Trophoblast cell (in vitro differentiated cells and primary cell): ENCODE measurements around the gene PTH1R.

Experiments used
- DNase-seq, 2 donors: peaks; one replicate each; pipeline ENCODE4 v3.0.0-alpha.2; 2016
- H2AFZ ChIP-seq: 2 replicates; pipeline ENCODE4 v1.6.1; 2013; ENCODE audit warnings: low read length, moderate library complexity, mild to moderate bottlenecking; ENCODE audit not compliant: insufficient read depth, poor library complexity
- H2AK5ac ChIP-seq: 2 replicates; pipeline ENCODE4 v1.6.1; 2013; ENCODE audit warnings: mild to moderate bottlenecking, low read length
- H2BK120ac ChIP-seq: 2 replicates; pipeline ENCODE4 v1.6.1; 2013; ENCODE audit warnings: low read length, mild to moderate bottlenecking, moderate library complexity; ENCODE audit not compliant: insufficient read depth, poor library complexity
- H2BK12ac ChIP-seq: 2 replicates; pipeline ENCODE4 v1.6.1; 2013; ENCODE audit warnings: mild to moderate bottlenecking, low read length, moderate library complexity
- H2BK5ac ChIP-seq: 2 replicates; pipeline ENCODE4 v1.6.1; 2013; ENCODE audit warnings: low read length, low read depth, moderate library complexity, mild to moderate bottlenecking; ENCODE audit not compliant: poor library complexity
- H3K14ac ChIP-seq: 2 replicates; pipeline ENCODE4 v1.6.1; 2013; ENCODE audit warnings: mild to moderate bottlenecking, low read length
- H3K18ac ChIP-seq: 2 replicates; pipeline ENCODE4 v1.6.1; 2013; ENCODE audit warnings: mild to moderate bottlenecking, low read length
- H3K23ac ChIP-seq: 2 replicates; pipeline ENCODE4 v1.6.1; 2013; ENCODE audit warnings: low read length
- H3K27ac ChIP-seq: 2 replicates; pipeline ENCODE4 v1.5.1; 2013; ENCODE audit warnings: low read depth, mild to moderate bottlenecking, inconsistent platforms, low read length, moderate library complexity
- H3K27me3 ChIP-seq: 2 replicates; pipeline ENCODE4 v1.6.1; 2013; ENCODE audit warnings: inconsistent platforms, mild to moderate bottlenecking, low read length, moderate library complexity; ENCODE audit not compliant: insufficient read depth
- H3K36me3 ChIP-seq, 2 experiments: 1 replicate in 1 of 2; 2 replicates in 1 of 2; pipeline ENCODE4 v1.6.1; 2013; ENCODE audit warnings: low read length in 2 of 2, mild to moderate bottlenecking in 2 of 2, moderate library complexity in 1 of 2; ENCODE audit not compliant: insufficient read depth in 2 of 2, control insufficient read depth in 1 of 2
- H3K4ac ChIP-seq: 2 replicates; pipeline ENCODE4 v1.6.1; 2013; ENCODE audit warnings: low read depth, mild to moderate bottlenecking, low read length, moderate library complexity
- H3K4me1 ChIP-seq, 2 experiments: 1 replicate in 1 of 2; 2 replicates in 1 of 2; pipeline ENCODE4 v1.6.1; 2013; ENCODE audit warnings: low read length in 2 of 2, mild to moderate bottlenecking in 2 of 2, moderate library complexity in 1 of 2; ENCODE audit not compliant: insufficient read depth in 2 of 2, control insufficient read depth in 1 of 2
- H3K4me2 ChIP-seq: 2 replicates; pipeline ENCODE4 v1.6.1; 2013; ENCODE audit warnings: inconsistent platforms, mild to moderate bottlenecking, low read length, moderate library complexity
- H3K4me3 ChIP-seq: 2 replicates; pipeline ENCODE4 v1.5.1; 2013; ENCODE audit warnings: mild to moderate bottlenecking, low read depth, low read length, inconsistent platforms
- H3K79me1 ChIP-seq: one replicate; pipeline ENCODE4 v1.6.1; 2013; ENCODE audit warnings: low read length
- H3K79me2 ChIP-seq: 2 replicates; pipeline ENCODE4 v1.6.1; 2013; ENCODE audit warnings: low read length, mild to moderate bottlenecking; ENCODE audit not compliant: control insufficient read depth, insufficient read depth, poor library complexity
- H3K9ac ChIP-seq: 2 replicates; pipeline ENCODE4 v1.6.1; 2013; ENCODE audit warnings: mild to moderate bottlenecking, low read length
- H3K9me3 ChIP-seq: 2 replicates; pipeline ENCODE4 v1.6.1; 2013; ENCODE audit warnings: low read depth, mild to moderate bottlenecking, control low read depth, inconsistent platforms, low read length; ENCODE audit not compliant: insufficient read depth
- H4K12ac ChIP-seq: 2 replicates; pipeline ENCODE4 v1.6.1; 2013; ENCODE audit warnings: low read depth, mild to moderate bottlenecking, low read length, moderate library complexity
- H4K8ac ChIP-seq: 2 replicates; pipeline ENCODE4 v1.6.1; 2013; ENCODE audit warnings: low read depth, mild to moderate bottlenecking, low read length, moderate library complexity
- H4K91ac ChIP-seq: one replicate; pipeline ENCODE4 v1.6.1; 2013; ENCODE audit warnings: low read depth, mild to moderate bottlenecking, low read length, moderate library complexity
- WGBS: extraction: QIAGEN DNeasy Blood & Tissue Kit; methylation state at CpG from one replicate; pipeline ENCODE4 v1.1.7; 2013; ENCODE audit warnings: missing lambda C conversion rate; ENCODE audit not compliant: insufficient read length, insufficient coverage; ENCODE audit errors: extremely low coverage; 5-methylcytosine and 5-hydroxymethylcytosine counted together

The PTH1R gene

DNA sequence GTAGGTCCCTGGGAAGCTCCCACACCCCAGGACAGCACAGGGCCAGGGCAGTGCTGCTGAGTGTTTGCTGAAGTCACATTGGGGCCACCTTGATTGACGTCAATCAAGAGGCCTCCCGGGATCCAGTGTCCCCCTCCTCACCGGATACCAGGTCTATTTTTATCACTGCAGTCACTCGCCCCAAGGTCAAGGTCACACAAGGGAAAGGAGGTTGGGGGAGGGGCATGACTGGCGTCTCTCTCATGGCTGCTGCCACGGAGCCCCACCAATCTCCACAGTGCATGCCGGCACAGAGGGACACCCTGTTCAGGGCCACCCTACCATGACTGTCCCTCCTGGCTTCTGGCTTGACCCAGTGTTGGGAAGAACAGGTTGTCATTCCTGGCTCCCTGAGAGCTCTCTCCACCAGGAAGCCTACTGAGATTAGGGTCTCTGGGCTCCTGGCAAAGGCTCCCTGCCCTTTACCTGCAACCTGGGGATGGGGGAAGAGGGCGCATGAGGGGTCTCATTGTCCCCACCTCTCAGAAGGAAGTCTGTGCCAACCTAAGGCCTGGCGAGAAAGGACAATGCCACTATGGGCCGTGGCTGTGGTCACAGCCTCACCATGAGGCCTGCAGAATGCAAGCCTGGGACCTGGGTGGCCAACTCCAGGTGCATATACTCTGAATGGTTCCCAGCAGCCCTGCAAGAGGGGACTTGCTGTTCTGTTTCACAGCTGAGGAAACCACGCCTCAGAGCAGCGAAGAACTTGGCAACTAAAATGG, 15.7 kb upstream of the PTH1R start:
- Histone ChIP-seq H3K79me2 (no peaks in the 10 kb centered on the region), H3K4me3 (no peak overlapping the region)

DNA sequence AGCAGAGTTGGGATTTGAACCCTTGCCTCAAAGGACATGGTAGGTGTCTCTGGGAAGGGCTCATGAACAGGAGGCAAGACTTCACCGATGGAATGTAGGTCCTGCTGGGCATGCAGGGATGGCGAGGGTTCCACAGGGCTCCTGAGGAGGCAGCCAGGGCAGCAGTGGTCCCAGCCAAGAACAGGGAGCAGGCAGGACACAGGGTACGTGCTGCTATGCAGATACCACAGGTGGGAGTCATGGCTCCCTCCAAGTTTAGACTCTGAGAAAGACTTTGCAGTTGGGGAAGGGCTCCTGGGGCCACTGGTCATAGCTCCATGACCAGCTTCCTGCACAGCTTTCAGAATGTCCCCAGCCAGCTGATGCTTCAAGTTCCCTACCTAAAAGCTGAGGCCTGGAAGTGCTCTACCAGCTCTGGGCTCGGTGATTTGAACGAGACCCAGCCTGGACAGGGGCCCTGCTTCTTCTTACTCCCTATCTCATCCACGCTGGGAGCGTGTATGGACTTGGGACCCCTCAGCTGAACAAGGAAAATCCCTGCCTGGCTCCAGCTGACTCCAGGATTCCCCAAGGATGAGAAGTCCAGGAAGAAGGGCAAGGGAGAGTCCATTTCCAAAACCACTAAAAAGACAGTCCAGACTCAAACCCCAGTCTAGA, 15.0 kb upstream of the PTH1R start:
- no peak overlapping the region for H3K4ac ChIP-seq
- no peak overlapping the region for H2BK5ac ChIP-seq
- no peak overlapping the region for H3K23ac ChIP-seq
- no CpG with 5 or more reads among the region's 7 CpGs for WGBS
- no peak overlapping the region for H2BK12ac ChIP-seq
- H2AK5ac ChIP-seq = no peak overlapping the region
- H3K14ac ChIP-seq = no peak overlapping the region
- no peak for DNase-seq
- H3K27ac ChIP-seq = no peak overlapping the region
- H2AFZ ChIP-seq = no peak overlapping the region
- H3K79me2 ChIP-seq = no peaks in the 10 kb centered on the region
- peaks cover 1% of the 10 kb centered on the region for H3K9me3 ChIP-seq
- H3K4me2 ChIP-seq = no peak overlapping the region
- no peak overlapping the region for H4K12ac ChIP-seq
- H4K8ac ChIP-seq = no peak overlapping the region
- H4K91ac ChIP-seq = no peak overlapping the region
- H3K36me3 ChIP-seq = no peaks in the 10 kb centered on the region
- no peaks in the 10 kb centered on the region for H3K4me1 ChIP-seq
- H3K27me3 ChIP-seq = no peaks in the 10 kb centered on the region
- H3K9ac ChIP-seq = no peak overlapping the region
- H3K4me3 ChIP-seq = no peak overlapping the region
- H3K18ac ChIP-seq = no peak overlapping the region
- H2BK120ac ChIP-seq = no peak overlapping the region
- H3K79me1 ChIP-seq = no peaks in the 10 kb centered on the region

More for the DNA sequence above, 15.7 kb upstream of the PTH1R start:
- Histone ChIP-seq H2BK5ac (no peak overlapping the region), H2AFZ (no peak overlapping the region), H3K9ac (no peak overlapping the region), H3K27ac (no peak overlapping the region), H3K4ac (no peak overlapping the region), H3K9me3 (no peaks in the 10 kb centered on the region), H2BK12ac (no peak overlapping the region), H4K91ac (no peak overlapping the region), H2AK5ac (no peak overlapping the region), H3K14ac (no peak overlapping the region), H2BK120ac (no peak overlapping the region), H3K4me2 (no peak overlapping the region), H3K27me3 (no peaks in the 10 kb centered on the region), H4K12ac (no peak overlapping the region), H4K8ac (no peak overlapping the region), H3K36me3 (no peaks in the 10 kb centered on the region), H3K4me1 (no peaks in the 10 kb centered on the region), H3K18ac (no peak overlapping the region), H3K79me1 (no peaks in the 10 kb centered on the region), H3K23ac (no peak overlapping the region)
- WGBS = no CpG with 5 or more reads among the region's 12 CpGs
- DNase-seq = no peak

DNA sequence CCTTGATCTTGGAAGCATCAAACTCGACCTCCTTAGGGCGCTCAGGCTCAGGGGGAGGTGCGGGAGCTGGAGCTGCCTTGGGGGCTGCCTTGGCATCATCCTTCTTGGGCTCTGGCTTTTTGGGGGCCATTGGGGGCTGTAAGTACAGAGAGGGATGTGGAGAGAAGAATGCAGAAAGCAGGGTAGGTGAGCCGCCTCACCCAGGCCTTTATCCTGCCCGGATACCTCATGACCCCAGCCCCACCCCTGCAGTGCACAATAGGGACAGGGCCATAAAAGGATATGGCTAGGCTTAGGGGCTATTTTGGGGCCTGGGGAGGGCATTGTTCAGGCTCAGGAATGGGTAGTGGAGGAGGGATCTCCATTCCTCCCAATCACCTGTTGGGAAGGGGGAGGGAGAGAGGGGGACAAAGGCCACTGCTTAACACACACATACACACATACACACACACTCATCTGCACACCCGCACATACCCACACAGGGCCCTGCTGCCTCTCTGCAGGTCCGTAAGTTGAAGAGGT, 14.2 kb upstream of the PTH1R start, which contains the start of gene MYL3:
TSS of gene MYL3 (minus strand) at position 184 of the 522 bp plus-strand sequence. CDS start at position 130, 54 bp downstream.
- H3K4me1 ChIP-seq = no peaks in the 10 kb centered on the region
- H3K4me3 ChIP-seq = no peak within 1 kb of the TSS
- DNase-seq = no peak
- H3K18ac ChIP-seq = no peak within 1 kb of the TSS
- H2BK5ac ChIP-seq = no peak within 1 kb of the TSS
- H3K79me1 ChIP-seq = no peaks in the 10 kb centered on the region
- H4K8ac ChIP-seq = no peak within 1 kb of the TSS
- no peak within 1 kb of the TSS for H2BK120ac ChIP-seq
- H3K79me2 ChIP-seq = no peaks in the 10 kb centered on the region
- no peak within 1 kb of the TSS for H3K14ac ChIP-seq
- H4K12ac ChIP-seq = no peak within 1 kb of the TSS
- no peaks in the 10 kb centered on the region for H3K27me3 ChIP-seq
- no peak within 1 kb of the TSS for H3K9ac ChIP-seq
- no peaks in the 10 kb centered on the region for H3K36me3 ChIP-seq
- H2BK12ac ChIP-seq = no peak within 1 kb of the TSS
- no peak within 1 kb of the TSS for H3K27ac ChIP-seq
- H3K9me3 ChIP-seq = peaks cover 1% of the 10 kb centered on the region
- H4K91ac ChIP-seq = no peak within 1 kb of the TSS
- H2AK5ac ChIP-seq = no peak within 1 kb of the TSS
- H3K4ac ChIP-seq = no peak within 1 kb of the TSS
- no peak within 1 kb of the TSS for H3K4me2 ChIP-seq
- no peak within 1 kb of the TSS for H2AFZ ChIP-seq
- WGBS = no CpG with 5 or more reads among the region's 7 CpGs
- no peak within 1 kb of the TSS for H3K23ac ChIP-seq

DNA sequence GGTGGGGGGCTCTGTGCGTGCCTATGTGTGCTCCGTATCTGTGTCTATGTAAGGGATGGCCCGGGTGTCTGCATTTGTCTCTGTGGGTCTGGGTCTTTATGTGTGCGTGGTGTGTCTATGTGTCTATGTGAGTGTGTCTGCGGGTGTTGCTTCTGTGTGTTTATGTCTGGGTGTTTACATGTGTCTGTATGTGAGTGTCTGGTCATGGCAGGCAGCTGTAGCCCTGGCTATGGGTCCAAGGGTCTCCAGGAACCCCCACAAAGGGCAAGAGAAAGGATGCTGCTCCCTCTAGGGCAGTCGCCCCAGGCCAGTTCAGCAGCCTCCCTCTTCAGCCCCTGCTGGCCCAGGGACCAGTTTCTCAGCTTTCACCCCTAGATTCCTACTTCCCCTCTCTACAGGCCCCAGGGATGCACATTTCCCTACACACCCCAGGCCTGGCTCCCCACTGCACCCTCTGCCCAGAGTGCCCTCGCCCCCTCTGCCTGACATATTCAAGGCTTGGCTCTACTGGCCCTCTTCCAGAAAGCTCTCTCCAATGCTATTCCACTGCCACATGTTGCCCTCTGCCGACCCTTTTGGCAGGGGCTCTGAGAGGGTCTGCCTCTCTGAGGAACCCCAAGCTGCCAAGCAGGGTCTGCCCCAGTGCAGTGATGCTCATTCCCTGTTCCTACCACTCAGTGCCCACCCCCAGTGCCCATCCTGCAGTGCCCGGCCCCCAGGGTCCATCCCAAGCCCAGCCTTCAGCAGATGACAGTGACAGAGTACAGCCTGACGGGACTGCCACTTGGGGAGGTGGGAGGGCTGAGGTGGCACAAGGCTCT, 13.2 kb upstream of the PTH1R start:
- peaks cover 1% of the 10 kb centered on the region for H3K9me3 ChIP-seq
- H2AK5ac ChIP-seq = no peak overlapping the region
- no peak overlapping the region for H3K9ac ChIP-seq
- H4K91ac ChIP-seq = no peak overlapping the region
- no peak overlapping the region for H3K14ac ChIP-seq
- H3K4me3 ChIP-seq = no peak overlapping the region
- no peaks in the 10 kb centered on the region for H3K79me1 ChIP-seq
- no peak overlapping the region for H4K8ac ChIP-seq
- H2BK120ac ChIP-seq = no peak overlapping the region
- no peak overlapping the region for H2BK5ac ChIP-seq
- DNase-seq = no peak
- no CpG with 5 or more reads among the region's 10 CpGs for WGBS
- no peaks in the 10 kb centered on the region for H3K79me2 ChIP-seq
- no peak overlapping the region for H3K23ac ChIP-seq
- H3K36me3 ChIP-seq = no peaks in the 10 kb centered on the region
- H3K4me2 ChIP-seq = no peak overlapping the region
- H3K18ac ChIP-seq = no peak overlapping the region
- H2AFZ ChIP-seq = no peak overlapping the region
- no peaks in the 10 kb centered on the region for H3K4me1 ChIP-seq
- no peaks in the 10 kb centered on the region for H3K27me3 ChIP-seq
- H2BK12ac ChIP-seq = no peak overlapping the region
- H3K27ac ChIP-seq = no peak overlapping the region
- H4K12ac ChIP-seq = no peak overlapping the region
- H3K4ac ChIP-seq = no peak overlapping the region
